ENCODE results near the gene KIF13A. TPM values are rescaled to one million over a fixed set of nuclear protein-coding genes. Genes with fewer than 3 reads are reported as not detected.
"Not testable (repeated sequence)": the region's sequence is repeated elsewhere in the genome, so short reads cannot be mapped to it uniquely, and the experiment has no call there.

KIF13A gene
- total RNA-seq, 1 experiment from 2014 or later = 49.3 TPM

DNA sequence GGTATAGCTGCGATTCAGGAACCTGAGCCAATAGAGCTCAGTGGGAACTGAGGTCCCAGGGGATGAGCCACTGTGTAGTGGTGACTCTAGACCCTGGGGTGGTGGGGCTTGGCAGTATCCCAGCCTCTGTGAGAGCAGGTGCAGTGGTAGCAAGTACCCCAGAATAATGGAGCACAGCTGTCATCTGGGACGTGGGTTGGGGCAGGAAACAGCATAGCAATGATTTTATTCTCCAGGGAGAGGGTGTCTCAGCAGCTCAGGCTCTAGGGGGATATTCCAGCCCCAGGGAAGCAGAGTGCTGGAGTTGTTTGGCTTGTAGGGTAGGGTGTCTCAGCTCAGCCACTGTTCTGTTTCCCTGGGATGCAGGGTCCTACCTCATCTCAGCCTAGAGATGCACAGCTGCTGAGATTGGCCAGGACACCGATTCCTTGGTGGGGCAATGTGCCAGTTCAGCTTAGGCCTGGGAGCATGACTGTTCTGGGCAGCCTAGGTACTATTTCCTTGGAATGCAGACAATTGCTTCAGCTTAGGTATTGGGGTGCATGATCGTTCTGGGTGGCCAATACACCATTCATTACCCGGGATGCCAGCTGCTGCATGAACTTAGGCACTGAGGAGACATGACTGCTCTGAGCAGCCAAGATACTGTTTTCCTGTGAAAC lies 246.7 kb downstream of the KIF13A start:
- H3K36me3 ChIP-seq (ENCODE audit: control insufficient read depth, insufficient read depth, low read length) = no peaks in the 10 kb centered on the region
- CTCF ChIA-PET = interaction anchor here (0.6 kb wide), 1 partner anchor 16 kb away, joined by 6 read pairs; no protein-coding TSS in a partner anchor
- intact Hi-C loops (cut with micrococcal nuclease; ENCODE audit: unreplicated experiment) = no loop called here
- DNase-seq (ENCODE audit: low read depth, low spot score) = no peak
- TF ChIP-seq POLR2AphosphoS5 (IDR thresholded peaks at IDR 0.05; ENCODE audit: low read depth, low read length) = no peak
- TF ChIP-seq SIN3A (IDR thresholded peaks at IDR 0.05; ENCODE audit: borderline replicate concordance, insufficient read depth, low read depth, low read length) = no peak
- TF ChIP-seq, protein P1, sequence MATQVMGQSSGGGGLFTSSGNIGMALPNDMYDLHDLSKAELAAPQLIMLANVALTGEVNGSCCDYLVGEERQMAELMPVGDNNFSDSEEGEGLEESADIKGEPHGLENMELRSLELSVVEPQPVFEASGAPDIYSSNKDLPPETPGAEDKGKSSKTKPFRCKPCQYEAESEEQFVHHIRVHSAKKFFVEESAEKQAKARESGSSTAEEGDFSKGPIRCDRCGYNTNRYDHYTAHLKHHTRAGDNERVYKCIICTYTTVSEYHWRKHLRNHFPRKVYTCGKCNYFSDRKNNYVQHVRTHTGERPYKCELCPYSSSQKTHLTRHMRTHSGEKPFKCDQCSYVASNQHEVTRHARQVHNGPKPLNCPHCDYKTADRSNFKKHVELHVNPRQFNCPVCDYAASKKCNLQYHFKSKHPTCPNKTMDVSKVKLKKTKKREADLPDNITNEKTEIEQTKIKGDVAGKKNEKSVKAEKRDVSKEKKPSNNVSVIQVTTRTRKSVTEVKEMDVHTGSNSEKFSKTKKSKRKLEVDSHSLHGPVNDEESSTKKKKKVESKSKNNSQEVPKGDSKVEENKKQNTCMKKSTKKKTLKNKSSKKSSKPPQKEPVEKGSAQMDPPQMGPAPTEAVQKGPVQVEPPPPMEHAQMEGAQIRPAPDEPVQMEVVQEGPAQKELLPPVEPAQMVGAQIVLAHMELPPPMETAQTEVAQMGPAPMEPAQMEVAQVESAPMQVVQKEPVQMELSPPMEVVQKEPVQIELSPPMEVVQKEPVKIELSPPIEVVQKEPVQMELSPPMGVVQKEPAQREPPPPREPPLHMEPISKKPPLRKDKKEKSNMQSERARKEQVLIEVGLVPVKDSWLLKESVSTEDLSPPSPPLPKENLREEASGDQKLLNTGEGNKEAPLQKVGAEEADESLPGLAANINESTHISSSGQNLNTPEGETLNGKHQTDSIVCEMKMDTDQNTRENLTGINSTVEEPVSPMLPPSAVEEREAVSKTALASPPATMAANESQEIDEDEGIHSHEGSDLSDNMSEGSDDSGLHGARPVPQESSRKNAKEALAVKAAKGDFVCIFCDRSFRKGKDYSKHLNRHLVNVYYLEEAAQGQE (IDR thresholded peaks at IDR 0.05; ENCODE audit: insufficient read depth in 1 of 2, low read depth in 2 of 2, low read length in 1 of 2) = no peak
- TF ChIP-seq, protein P2, sequence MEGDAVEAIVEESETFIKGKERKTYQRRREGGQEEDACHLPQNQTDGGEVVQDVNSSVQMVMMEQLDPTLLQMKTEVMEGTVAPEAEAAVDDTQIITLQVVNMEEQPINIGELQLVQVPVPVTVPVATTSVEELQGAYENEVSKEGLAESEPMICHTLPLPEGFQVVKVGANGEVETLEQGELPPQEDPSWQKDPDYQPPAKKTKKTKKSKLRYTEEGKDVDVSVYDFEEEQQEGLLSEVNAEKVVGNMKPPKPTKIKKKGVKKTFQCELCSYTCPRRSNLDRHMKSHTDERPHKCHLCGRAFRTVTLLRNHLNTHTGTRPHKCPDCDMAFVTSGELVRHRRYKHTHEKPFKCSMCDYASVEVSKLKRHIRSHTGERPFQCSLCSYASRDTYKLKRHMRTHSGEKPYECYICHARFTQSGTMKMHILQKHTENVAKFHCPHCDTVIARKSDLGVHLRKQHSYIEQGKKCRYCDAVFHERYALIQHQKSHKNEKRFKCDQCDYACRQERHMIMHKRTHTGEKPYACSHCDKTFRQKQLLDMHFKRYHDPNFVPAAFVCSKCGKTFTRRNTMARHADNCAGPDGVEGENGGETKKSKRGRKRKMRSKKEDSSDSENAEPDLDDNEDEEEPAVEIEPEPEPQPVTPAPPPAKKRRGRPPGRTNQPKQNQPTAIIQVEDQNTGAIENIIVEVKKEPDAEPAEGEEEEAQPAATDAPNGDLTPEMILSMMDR (IDR thresholded peaks at IDR 0.05) = no peak
- no peak for TF ChIP-seq TCF7L2 (IDR thresholded peaks at IDR 0.05; ENCODE audit: low read depth, low read length)
- H3K4me1 ChIP-seq (ENCODE audit: control insufficient read depth, insufficient read depth, low read length) = no peaks in the 10 kb centered on the region
- BruUV-seq (replicated peaks) = no TSS peak
- H3K9me3 ChIP-seq (ENCODE audit: control insufficient read depth, insufficient read depth, low read depth, low read length) = peaks cover 13% of the 10 kb centered on the region; the same call in 1 of the 2 replicates
- no peak overlapping the region for H3K27ac ChIP-seq (ENCODE audit: low read length)
- POLR2A ChIA-PET = no interaction called here
- H3K4me3 ChIP-seq (ENCODE audit: low read depth in 2 of 2, low read length in 2 of 2) = no peak overlapping the region
- in situ Hi-C loops (cut with HindIII; ENCODE audit: low pct_unique_long_range_greater_than_20kb, low sequenced_read_pairs) = no loop called here
- no peaks in the 10 kb centered on the region for H3K27me3 ChIP-seq (ENCODE audit: control insufficient read depth, insufficient read depth, low read length)
- ATAC-seq = peak; percentile 65

DNA sequence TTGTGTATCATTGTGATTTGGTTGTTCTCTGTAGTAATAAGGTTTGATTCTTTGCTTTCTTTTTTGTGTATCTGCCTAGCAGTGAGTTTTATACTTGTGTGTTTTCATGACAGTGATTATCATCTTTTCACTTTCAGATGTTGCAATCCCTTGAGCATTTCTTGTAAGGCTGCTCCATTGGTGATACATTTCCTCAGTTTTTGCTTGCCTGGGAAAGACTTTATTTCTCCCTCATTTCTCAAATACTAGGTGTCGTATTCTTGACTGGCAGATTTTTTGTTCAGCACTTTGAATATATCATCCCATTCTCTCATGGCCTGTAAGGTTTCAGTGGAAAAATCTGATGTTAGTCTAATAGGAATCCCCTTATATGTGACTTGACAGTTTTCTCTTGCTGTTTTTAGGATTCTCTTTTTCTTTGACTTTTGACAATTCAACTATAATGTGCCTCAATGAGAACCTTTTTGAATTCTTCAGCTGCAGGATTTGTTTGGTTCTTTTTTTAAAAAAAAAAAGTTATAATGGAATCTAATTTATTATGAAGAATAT lies 249.7 kb downstream of the KIF13A start:
- no peak for TF ChIP-seq SIN3A (IDR thresholded peaks at IDR 0.05; ENCODE audit: borderline replicate concordance, insufficient read depth, low read depth, low read length)
- no peaks in the 10 kb centered on the region for H3K36me3 ChIP-seq (ENCODE audit: control insufficient read depth, insufficient read depth, low read length)
- H3K4me3 ChIP-seq (ENCODE audit: low read depth in 2 of 2, low read length in 2 of 2) = no peak overlapping the region
- H3K27me3 ChIP-seq (ENCODE audit: control insufficient read depth, insufficient read depth, low read length) = no peaks in the 10 kb centered on the region
- in situ Hi-C loops (cut with HindIII; ENCODE audit: low pct_unique_long_range_greater_than_20kb, low sequenced_read_pairs) (no loop called here), intact Hi-C loops (cut with micrococcal nuclease; ENCODE audit: unreplicated experiment) (no loop called here)
- no peaks in the 10 kb centered on the region for H3K4me1 ChIP-seq (ENCODE audit: control insufficient read depth, insufficient read depth, low read length)
- POLR2A ChIA-PET = no interaction called here
- no peak for DNase-seq (ENCODE audit: low read depth, low spot score)
- no peak overlapping the region for H3K27ac ChIP-seq (ENCODE audit: low read length)
- CTCF ChIA-PET = no interaction called here
- ATAC-seq = no peak
- peaks cover 13% of the 10 kb centered on the region; the same call in 1 of the 2 replicates for H3K9me3 ChIP-seq (ENCODE audit: control insufficient read depth, insufficient read depth, low read depth, low read length)
- BruUV-seq (replicated peaks) = no TSS peak

DNA sequence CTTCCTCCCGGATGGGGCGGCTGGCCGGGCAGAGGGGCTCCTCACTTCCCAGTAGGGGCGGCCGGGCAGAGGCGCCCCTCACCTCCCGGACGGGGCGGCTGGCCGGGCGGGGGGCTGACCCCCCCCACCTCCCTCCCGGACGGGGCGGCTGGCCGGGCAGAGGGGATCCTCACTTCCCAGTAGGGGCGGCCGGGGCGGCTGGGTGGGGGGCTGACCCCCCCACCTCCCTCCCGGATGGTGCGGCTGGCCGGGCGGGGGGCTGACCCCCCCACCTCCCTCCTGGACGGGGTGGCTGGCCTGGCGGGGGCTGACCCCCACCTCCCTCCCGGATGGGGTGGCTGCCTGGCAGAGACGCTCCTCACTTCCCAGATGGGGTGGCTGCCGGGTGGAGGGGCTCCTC lies 252.1 kb downstream of the KIF13A start:
- H3K9me3 ChIP-seq (ENCODE audit: control insufficient read depth, insufficient read depth, low read depth, low read length) = peaks cover 13% of the 10 kb centered on the region; the same call in 1 of the 2 replicates
- H3K4me3 ChIP-seq (ENCODE audit: low read depth in 2 of 2, low read length in 2 of 2); H3K27me3 ChIP-seq (ENCODE audit: control insufficient read depth, insufficient read depth, low read length); H3K4me1 ChIP-seq (ENCODE audit: control insufficient read depth, insufficient read depth, low read length); H3K27ac ChIP-seq (ENCODE audit: low read length); in situ Hi-C loops (cut with HindIII; ENCODE audit: low pct_unique_long_range_greater_than_20kb, low sequenced_read_pairs); intact Hi-C loops (cut with micrococcal nuclease; ENCODE audit: unreplicated experiment); CTCF ChIA-PET; H3K36me3 ChIP-seq (ENCODE audit: control insufficient read depth, insufficient read depth, low read length); DNase-seq (ENCODE audit: low read depth, low spot score); ATAC-seq; POLR2A ChIA-PET; BruUV-seq (replicated peaks): not testable (repeated sequence)

All from Panc1 (cell line).